ENCODE data around the gene PCDHB5. TPM values are rescaled to one million over a fixed set of nuclear protein-coding genes. Genes with fewer than 3 reads are reported as not detected.

PCDHB5 gene
- total RNA-seq, result 0.15 and 0.47 TPM in 2 replicates

DNA sequence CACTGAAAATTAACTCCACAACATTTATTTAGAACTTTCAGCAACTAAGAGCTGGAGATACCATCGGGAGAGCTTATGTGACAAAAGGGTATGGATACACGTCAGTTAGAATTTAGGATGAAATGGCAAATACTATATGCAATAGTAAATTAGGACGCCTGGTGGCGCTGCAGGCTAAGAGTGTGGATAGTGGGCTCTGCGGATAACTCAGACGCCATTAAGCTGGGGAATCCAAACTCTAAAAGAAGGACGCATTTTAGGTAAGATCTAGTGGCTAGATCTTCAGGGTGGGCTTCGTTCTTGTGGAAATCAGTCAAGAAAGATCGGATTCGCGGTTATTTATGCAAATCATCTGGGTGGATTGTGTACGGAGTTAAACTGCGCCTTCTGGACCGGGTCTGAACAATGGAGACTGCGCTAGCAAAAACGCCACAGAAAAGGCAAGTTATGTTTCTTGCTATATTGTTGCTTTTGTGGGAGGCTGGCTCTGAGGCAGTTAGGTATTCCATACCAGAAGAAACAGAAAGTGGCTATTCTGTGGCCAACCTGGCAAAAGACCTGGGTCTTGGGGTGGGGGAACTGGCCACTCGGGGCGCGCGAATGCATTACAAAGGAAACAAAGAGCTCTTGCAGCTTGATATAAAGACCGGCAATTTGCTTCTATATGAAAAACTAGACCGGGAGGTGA, at the start of gene PCDHB5:
PCDHB5 (plus strand) TSS at position 177 of the 688 bp plus-strand sequence; CDS start at position 406, 229 bp downstream.

DNA sequence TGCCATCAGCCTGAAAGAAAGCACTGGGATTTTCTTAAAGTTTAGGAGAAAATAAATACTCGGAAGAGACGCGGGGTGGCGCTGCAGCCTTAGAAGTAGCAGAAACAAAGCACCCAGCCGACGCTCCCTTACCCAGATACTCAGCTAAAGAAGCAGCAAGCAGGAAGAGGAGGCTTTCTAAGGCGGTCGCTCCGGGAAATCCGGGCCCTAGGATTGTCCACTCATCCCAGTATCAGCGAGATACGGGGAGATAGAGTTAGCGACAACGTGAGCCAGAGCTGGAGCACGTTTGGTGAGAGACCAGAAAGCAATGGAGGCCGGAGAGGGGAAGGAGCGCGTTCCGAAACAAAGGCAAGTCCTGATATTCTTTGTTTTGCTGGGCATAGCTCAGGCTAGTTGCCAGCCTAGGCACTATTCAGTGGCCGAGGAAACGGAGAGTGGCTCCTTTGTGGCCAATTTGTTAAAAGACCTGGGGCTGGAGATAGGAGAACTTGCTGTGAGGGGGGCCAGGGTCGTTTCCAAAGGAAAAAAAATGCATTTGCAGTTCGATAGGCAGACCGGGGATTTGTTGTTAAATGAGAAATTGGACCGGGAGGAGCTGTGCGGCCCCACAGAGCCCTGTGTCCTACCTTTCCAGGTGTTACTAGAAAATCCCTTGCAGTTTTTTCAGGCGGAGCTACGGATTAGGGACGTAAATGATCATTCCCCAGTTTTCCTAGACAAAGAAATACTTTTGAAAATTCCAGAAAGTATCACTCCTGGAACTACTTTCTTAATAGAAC, 40.3 kb upstream of the PCDHB5 start, which contains the start of gene PCDHB2:
PCDHB2 (plus strand) TSS at position 135 of the 782 bp plus-strand sequence; CDS start at position 311, 176 bp downstream.

DNA sequence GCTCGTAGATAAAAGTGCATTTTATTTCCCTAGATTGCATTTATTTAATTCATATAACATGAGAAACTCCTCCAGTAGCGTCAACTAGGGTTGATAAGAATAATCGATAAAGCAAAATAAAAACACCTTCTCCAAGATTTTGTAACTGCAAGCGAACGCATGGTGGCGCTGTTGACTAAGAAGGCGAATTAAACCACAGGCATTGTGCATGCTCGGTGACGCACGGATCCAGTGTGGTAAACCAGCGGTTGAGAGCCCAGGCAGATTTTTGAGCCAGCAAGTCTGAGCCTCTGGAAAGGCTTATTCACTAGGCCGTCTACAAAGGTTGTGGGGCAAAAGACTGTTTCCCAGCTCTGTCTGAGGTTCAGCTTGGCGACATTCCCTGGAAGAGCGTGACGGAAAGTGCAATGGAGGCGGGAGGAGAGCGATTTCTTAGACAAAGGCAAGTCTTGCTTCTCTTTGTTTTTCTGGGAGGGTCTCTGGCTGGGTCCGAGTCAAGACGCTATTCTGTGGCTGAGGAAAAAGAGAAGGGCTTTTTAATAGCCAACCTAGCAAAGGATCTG, 34.7 kb upstream of the PCDHB5 start, which contains the start of gene PCDHB3:
PCDHB3 (plus strand) TSS at position 231 of the 563 bp plus-strand sequence; CDS start at position 408, 177 bp downstream.

DNA sequence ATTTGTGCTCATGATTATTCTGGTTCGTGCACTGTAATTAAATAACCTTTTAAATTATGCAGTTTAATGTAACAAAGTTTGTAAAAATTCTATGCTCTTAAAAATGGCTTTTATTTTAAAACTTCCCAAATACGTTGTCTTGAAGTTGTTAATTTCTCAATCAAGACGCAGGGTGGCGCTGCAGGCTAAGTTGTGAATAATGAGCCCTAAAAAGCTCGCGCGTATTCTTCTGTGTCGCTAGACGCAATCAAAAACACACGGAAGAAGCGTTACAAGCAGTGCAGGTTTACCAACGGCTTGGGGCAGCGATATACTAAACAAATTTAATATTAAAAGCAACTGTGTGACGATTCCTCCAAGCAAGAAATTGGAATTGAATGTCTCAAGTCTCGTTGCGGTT, 13.4 kb upstream of the PCDHB5 start, which contains the start of gene PCDHB4:
PCDHB4 (plus strand) TSS at position 256 of the 400 bp plus-strand sequence. CDS start 181 bp downstream, outside the sequence.

DNA sequence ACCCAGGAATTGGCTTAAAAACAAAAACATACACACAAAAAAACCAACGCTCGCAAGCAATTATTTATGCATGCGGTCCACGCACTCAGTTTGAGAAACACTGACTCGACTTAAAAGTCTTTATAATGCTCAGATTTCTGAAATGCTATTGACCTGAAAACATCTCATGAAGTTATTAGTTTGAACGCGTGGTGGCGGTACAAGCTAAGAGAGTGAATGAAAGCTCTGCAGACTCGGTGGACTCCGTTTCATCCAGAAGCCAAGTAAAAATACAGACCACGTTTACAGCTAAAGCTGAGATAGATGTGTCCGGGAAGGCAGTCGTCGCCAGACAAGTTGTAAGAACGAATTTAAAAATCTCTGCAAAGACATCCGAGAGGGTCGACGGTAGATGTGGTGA, 14.8 kb downstream of the PCDHB5 start, which contains the start of gene PCDHB6:
PCDHB6 (plus strand) TSS at position 246 of the 400 bp plus-strand sequence. CDS start 201 bp downstream, outside the sequence.

DNA sequence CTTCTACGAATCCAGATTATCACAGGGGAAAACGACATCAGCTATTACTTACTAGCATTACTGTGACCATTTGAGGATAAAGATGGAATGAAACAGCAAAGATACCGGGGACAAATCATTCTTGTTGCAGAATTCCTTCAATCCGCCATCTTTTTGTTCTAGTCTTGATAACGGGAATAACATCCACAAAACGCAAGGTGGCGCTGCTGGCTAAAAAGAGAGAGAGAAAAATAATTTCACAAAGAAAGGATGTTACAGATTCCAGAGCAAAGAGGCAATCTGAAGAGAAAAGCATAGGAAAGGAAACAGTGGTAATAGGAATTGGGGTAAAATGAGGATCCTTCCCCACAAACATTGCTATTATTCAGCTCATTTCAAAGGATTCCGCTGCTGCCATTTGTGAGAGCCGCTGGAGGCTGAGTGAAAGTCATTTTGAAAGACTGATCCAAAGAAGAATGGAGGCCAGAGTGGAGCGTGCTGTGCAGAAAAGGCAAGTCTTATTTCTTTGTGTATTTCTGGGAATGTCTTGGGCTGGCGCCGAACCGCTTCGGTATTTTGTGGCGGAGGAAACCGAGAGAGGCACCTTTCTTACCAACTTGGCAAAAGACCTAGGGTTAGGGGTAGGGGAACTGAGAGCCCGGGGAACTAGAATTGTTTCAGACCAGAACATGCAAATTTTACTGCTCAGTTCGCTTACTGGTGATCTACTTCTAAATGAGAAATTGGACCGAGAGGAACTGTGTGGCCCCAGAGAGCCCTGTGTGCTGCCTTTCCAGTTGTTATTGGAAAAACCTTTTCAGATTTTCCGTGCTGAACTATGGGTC, 37.6 kb downstream of the PCDHB5 start, which contains the start of gene PCDHB7:
PCDHB7 (plus strand) TSS at position 264 of the 824 bp plus-strand sequence; CDS start at position 456, 192 bp downstream.

DNA sequence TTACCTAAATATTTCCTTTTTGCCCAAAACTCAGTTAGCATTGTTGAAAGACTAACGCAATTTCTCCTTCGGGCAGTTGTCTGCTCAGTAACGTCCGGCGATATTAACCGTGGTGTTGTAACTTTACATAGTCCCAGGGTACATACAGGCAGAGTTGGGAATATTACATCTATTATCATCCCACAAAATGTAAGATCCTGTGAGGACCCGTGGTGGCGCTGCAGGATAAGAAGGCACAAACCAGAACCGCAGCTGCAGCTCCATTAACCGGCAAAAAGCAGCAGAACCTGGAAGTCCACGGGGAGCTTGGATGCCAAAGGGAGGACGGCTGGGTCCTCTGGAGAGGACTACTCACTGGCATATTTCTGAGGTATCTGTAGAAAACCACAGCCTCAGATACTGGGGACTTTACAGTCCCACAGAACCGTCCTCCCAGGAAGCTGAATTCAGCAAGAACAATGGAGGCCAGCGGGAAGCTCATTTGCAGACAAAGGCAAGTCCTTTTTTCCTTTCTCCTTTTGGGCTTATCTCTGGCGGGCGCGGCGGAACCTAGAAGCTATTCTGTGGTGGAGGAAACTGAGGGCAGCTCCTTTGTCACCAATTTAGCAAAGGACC, 42.7 kb downstream of the PCDHB5 start, which contains the start of gene PCDHB8:
PCDHB8 (plus strand) TSS at position 214 of the 615 bp plus-strand sequence; CDS start at position 459, 245 bp downstream.

DNA sequence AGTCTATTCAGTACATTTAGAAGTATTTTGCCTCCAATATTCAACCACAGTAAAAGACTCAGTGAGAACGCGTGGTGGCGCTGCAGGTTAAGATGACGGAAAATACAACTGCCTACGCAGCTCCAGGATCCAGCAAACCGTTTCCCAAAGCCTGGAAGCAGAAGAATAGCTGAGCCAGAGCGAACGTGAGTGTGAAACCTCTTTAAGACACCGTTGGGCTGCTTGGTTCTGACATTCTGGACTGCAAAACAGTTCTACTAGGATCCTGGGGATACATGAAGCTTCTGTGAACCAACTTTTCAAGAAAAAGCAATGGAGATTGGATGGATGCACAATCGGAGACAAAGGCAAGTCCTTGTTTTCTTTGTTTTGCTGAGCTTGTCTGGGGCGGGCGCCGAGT, 47.2 kb downstream of the PCDHB5 start, which contains the start of gene PCDHB16:
PCDHB16 (plus strand) TSS at position 140 of the 400 bp plus-strand sequence; CDS start at position 313, 173 bp downstream.

DNA sequence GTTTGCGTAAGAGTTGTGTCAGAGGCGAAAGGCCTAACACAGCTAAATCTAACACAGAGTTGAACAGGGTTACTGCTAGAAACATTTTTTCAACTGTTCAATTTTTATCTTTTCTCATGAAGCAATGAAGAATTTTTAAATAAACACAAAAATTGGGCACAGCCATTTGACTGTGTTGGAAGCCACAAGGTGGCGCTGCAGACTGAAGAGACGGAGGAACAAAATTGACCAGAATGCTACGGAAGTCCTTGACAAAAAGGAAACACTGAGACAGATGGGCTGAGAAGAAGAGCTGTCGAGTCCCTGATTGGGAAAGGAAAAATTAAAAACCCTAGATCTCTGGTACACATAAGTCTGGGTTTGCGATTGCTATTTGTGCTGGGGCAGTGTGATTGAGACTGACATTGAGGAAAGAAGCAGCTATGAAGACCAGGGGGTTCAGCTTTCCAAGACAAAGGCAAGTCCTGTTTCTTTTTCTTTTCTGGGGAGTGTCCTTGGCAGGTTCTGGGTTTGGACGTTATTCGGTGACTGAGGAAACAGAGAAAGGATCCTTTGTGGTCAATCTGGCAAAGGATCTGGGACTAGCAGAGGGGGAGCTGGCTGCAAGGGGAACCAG, 52.0 kb downstream of the PCDHB5 start, which contains the start of gene PCDHB9:
PCDHB9 (plus strand) TSS at position 265 of the 616 bp plus-strand sequence; CDS start at position 423, 158 bp downstream.

Other genes with a start within 250 kb of the PCDHB5 start
- gene PCDHAC1, start 208.9 kb upstream of the PCDHB5 start, total RNA-seq, result not detected in 2 replicates
- 0.64 and 0.73 TPM in 2 replicates for gene PCDHAC2, start 168.7 kb upstream of the PCDHB5 start, total RNA-seq
- not detected in 2 replicates for gene PCDHB1, start 83.8 kb upstream of the PCDHB5 start, total RNA-seq
- gene PCDHB2, start 40.6 kb upstream of the PCDHB5 start, total RNA-seq, result 0.40 and 1.7 TPM in 2 replicates
- gene PCDHB3, start 34.7 kb upstream of the PCDHB5 start, total RNA-seq, result 0.30 and 0.47 TPM in 2 replicates
- 0.07 and 0.10 TPM in 2 replicates for gene PCDHB4, start 13.4 kb upstream of the PCDHB5 start, total RNA-seq
- gene PCDHB6, start 14.9 kb downstream of the PCDHB5 start, total RNA-seq, result not detected in 2 replicates
- gene PCDHB7, start 37.4 kb downstream of the PCDHB5 start, total RNA-seq, result 0.05 and 0.07 TPM in 2 replicates
- 0.25 TPM in 1 of 2 replicates, not detected in the other for gene PCDHB8, start 42.6 kb downstream of the PCDHB5 start, total RNA-seq
- under 0.01 and 0.25 TPM in 2 replicates for gene PCDHB16, start 47.2 kb downstream of the PCDHB5 start, total RNA-seq
- gene PCDHB9, start 52.0 kb downstream of the PCDHB5 start, total RNA-seq, result 0.15 and 0.27 TPM in 2 replicates
- gene PCDHB10, start 57.1 kb downstream of the PCDHB5 start, total RNA-seq, result 0.53 and 0.59 TPM in 2 replicates
- gene PCDHB11, start 64.4 kb downstream of the PCDHB5 start, total RNA-seq, result not detected in 2 replicates
- gene PCDHB12, start 73.5 kb downstream of the PCDHB5 start, total RNA-seq, result 0.05 and 0.13 TPM in 2 replicates
- gene PCDHB13, start 78.7 kb downstream of the PCDHB5 start, total RNA-seq, result 0.30 and 0.33 TPM in 2 replicates
- 0.20 and 0.30 TPM in 2 replicates for gene PCDHB14, start 88.1 kb downstream of the PCDHB5 start, total RNA-seq
- 0.15 and 0.40 TPM in 2 replicates for gene PCDHB15, start 110.2 kb downstream of the PCDHB5 start, total RNA-seq
- 0.15 TPM in 1 of 2 replicates, not detected in the other for gene SLC25A2, start 168.8 kb downstream of the PCDHB5 start, total RNA-seq
- 44.8 and 50.7 TPM in 2 replicates for gene TAF7, start 185.6 kb downstream of the PCDHB5 start, total RNA-seq
- gene PCDHGA1, start 195.3 kb downstream of the PCDHB5 start, total RNA-seq, result 0.20 and 0.59 TPM in 2 replicates
- 0.73 and 0.79 TPM in 2 replicates for gene PCDHGA2, start 203.6 kb downstream of the PCDHB5 start, total RNA-seq
- gene PCDHGA3, start 208.6 kb downstream of the PCDHB5 start, total RNA-seq, result 0.13 and 0.49 TPM in 2 replicates
- gene PCDHGB1, start 214.9 kb downstream of the PCDHB5 start, total RNA-seq, result 0.44 and 0.60 TPM in 2 replicates
- 2.8 and 3.9 TPM in 2 replicates for gene PCDHGA4, start 219.8 kb downstream of the PCDHB5 start, total RNA-seq
- gene PCDHGB2, start 224.8 kb downstream of the PCDHB5 start, total RNA-seq, result 2.9 and 3.3 TPM in 2 replicates
- 0.53 and 0.79 TPM in 2 replicates for gene PCDHGA5, start 229.0 kb downstream of the PCDHB5 start, total RNA-seq
- gene PCDHGB3, start 235.0 kb downstream of the PCDHB5 start, total RNA-seq, result 0.67 and 1.4 TPM in 2 replicates
- 0.73 and 1.2 TPM in 2 replicates for gene PCDHGA6, start 238.7 kb downstream of the PCDHB5 start, total RNA-seq
- 0.80 and 1.1 TPM in 2 replicates for gene PCDHGA7, start 247.5 kb downstream of the PCDHB5 start, total RNA-seq